OCI-LY3 (cell line): ENCODE measurements around the gene AIF1.

ENCODE experiments used
- EZH2phosphoT487 ChIP-seq: fragments of 200-600 bp; shearing (Covaris generic); IDR thresholded peaks from 2 replicates; pipeline ENCODE4 v1.6.1; 2018; ENCODE audit warnings: antibody characterized with exemption, mixed run types, low read depth
- TF ChIP-seq, protein P1 (sequence below): fragments of 200-600, 300-600 bp; sonication (generic); IDR thresholded peaks from 2 replicates; pipeline ENCODE4 v1.5.1; 2014; ENCODE audit warnings: antibody characterized with exemption, low read length, low read depth

- TF ChIP-seq, protein P1, sequence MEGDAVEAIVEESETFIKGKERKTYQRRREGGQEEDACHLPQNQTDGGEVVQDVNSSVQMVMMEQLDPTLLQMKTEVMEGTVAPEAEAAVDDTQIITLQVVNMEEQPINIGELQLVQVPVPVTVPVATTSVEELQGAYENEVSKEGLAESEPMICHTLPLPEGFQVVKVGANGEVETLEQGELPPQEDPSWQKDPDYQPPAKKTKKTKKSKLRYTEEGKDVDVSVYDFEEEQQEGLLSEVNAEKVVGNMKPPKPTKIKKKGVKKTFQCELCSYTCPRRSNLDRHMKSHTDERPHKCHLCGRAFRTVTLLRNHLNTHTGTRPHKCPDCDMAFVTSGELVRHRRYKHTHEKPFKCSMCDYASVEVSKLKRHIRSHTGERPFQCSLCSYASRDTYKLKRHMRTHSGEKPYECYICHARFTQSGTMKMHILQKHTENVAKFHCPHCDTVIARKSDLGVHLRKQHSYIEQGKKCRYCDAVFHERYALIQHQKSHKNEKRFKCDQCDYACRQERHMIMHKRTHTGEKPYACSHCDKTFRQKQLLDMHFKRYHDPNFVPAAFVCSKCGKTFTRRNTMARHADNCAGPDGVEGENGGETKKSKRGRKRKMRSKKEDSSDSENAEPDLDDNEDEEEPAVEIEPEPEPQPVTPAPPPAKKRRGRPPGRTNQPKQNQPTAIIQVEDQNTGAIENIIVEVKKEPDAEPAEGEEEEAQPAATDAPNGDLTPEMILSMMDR, result no peak
- TF ChIP-seq EZH2phosphoT487, result no peak
Measured at GRCh38 chr6:31655349-31656237, 40.6 kb downstream of the AIF1 start, which contains the start of gene APOM.
